Measurements from ENCODE around the gene SLC43A2.

DNA sequence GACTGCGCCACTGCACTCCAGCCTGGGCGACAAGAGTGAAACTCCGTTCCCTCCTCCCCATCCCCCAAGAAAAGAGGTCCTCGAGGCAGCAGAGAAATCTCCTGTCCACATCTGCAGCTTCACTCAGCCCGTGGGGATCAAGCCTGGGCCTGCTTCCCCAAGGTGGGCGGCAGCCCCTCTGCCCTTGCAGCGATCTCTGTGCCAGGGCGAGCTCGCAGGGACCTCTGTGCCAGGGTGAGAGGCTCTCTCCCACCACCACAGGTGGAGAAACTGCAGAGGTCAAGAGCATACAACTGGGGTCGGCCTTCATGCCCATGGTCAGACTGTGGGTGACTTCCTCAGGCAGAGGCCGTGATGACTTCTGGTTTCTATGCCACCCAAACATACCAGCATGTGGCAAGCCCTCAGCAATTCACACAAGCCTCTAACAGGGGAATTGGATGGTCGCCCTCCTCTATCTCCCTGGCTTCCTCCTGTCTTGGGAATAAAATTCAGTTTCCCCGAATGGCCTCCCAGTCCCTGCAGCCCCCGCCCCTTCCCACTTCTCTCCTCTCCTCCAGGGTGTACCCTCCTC is 5.5 kb downstream of the SLC43A2 start:
- TF ChIP-seq, protein P1, sequence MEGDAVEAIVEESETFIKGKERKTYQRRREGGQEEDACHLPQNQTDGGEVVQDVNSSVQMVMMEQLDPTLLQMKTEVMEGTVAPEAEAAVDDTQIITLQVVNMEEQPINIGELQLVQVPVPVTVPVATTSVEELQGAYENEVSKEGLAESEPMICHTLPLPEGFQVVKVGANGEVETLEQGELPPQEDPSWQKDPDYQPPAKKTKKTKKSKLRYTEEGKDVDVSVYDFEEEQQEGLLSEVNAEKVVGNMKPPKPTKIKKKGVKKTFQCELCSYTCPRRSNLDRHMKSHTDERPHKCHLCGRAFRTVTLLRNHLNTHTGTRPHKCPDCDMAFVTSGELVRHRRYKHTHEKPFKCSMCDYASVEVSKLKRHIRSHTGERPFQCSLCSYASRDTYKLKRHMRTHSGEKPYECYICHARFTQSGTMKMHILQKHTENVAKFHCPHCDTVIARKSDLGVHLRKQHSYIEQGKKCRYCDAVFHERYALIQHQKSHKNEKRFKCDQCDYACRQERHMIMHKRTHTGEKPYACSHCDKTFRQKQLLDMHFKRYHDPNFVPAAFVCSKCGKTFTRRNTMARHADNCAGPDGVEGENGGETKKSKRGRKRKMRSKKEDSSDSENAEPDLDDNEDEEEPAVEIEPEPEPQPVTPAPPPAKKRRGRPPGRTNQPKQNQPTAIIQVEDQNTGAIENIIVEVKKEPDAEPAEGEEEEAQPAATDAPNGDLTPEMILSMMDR (tag by site-specific recombination; IDR thresholded peaks at IDR 0.05), result no peak
- TF ChIP-seq ZBTB1 (tag by site-specific recombination; IDR thresholded peaks at IDR 0.05) (no peak), KLF10 (tag by site-specific recombination; IDR thresholded peaks at IDR 0.05) (no peak), PRDM1 (tag by site-specific recombination; IDR thresholded peaks at IDR 0.05) (no peak)
